Activated naive CD4-positive, alpha-beta T cell treated with anti-CD3 and anti-CD28 coated beads, Interleukin-2, amount 10 ng/mL, durations not matched to agents 7 days and 5 days (primary cell): ENCODE results near the gene CDC37.
A peak's percentile ranks its signal among the peaks of the same experiment; 100 is the strongest.

ENCODE experiments used
- CTCF ChIA-PET: fragments of 350-600 bp; sonication (Branson Sonifier 250); formaldehyde crosslinking; loops from one replicate; lab custom pipeline; 2021; ENCODE audit warnings: antibody characterized with exemption; lab: Charles Lee
- DNase-seq: peaks from one replicate; pipeline ENCODE4 v3.0.0-alpha.2; 2020
- H3K27ac Mint-ChIP-seq: one replicate; pipeline ENCODE4 v1.8.0; 2021; ENCODE audit warnings: mild to moderate bottlenecking, moderate library complexity, mixed read lengths
- H3K27me3 Mint-ChIP-seq: one replicate; pipeline ENCODE4 v1.8.0; 2021; ENCODE audit warnings: mild to moderate bottlenecking, mixed read lengths
- H3K36me3 Mint-ChIP-seq: one replicate; pipeline ENCODE4 v1.8.0; 2021; ENCODE audit warnings: mixed read lengths
- H3K4me1 Mint-ChIP-seq: one replicate; pipeline ENCODE4 v1.8.0; 2021; ENCODE audit warnings: mixed read lengths
- H3K4me3 Mint-ChIP-seq: one replicate; pipeline ENCODE4 v1.8.0; 2021; ENCODE audit warnings: mild to moderate bottlenecking, moderate library complexity, mixed read lengths
- H3K9me3 Mint-ChIP-seq: one replicate; pipeline ENCODE4 v1.8.0; 2021; ENCODE audit warnings: mixed read lengths

CDC37 gene

GRCh38 chr19:10427169-10427568 is 23.8 kb upstream of the CDC37 start:
- H3K4me1 Mint-ChIP-seq, result peaks cover 89% of the 10 kb centered on the region
- H3K27me3 Mint-ChIP-seq, result peaks cover 89% of the 10 kb centered on the region
- peak overlapping the region; percentile 84 for H3K27ac Mint-ChIP-seq
- no peak overlapping the region for H3K4me3 Mint-ChIP-seq
- no peak for DNase-seq
- H3K9me3 Mint-ChIP-seq, result no peaks in the 10 kb centered on the region
- CTCF ChIA-PET, result interaction anchor here (0.8 to 16.2 kb wide), 6 partner anchors 9 to 158 kb away, joined by 3 to 382 read pairs (median 16); partner anchors contain the start of gene CDC37
- H3K36me3 Mint-ChIP-seq, result peaks cover 34% of the 10 kb centered on the region

DNA sequence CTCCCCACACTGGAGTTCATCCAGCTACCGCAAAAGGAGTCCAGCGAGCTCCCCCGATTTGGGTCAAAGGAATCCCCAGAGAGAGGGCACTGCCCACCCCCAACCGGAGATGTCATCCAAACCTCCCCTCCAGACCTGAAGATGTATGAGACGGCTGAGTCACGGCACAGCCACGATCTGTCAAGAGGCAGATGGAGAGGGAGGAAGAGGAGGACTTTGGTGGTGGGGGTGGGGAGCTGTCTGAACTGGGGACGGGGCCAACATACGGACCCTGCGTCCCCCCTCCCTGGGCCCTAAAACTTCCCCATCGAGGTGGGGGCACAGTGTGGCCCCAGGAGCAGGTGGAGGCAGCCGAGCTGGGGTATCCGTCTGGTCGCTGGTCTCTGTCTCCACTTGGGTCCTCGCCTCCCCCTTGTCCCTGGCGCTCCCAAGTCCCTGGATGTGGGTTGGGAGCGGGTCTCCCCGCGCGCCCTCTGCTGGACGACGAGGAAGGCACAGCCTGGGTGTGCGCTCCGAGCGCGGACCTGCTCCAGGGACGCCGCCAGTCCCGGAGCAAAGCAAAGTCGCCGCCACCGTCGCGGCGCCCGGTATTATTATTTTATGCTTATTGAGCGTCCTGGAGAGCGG is 20.8 kb upstream of the CDC37 start:
- CTCF ChIA-PET, result interaction anchor here (0.6 to 16.2 kb wide), 6 partner anchors 11 to 174 kb away, joined by 3 to 382 read pairs (median 12); partner anchors contain the start of gene CDC37
- peaks cover 21% of the 10 kb centered on the region for H3K36me3 Mint-ChIP-seq
- H3K9me3 Mint-ChIP-seq, result no peaks in the 10 kb centered on the region
- peak overlapping the region; percentile 73 for H3K27ac Mint-ChIP-seq
- DNase-seq, result peak; percentile 81
- peaks cover 89% of the 10 kb centered on the region for H3K27me3 Mint-ChIP-seq
- peak overlapping the region; percentile 71 for H3K4me3 Mint-ChIP-seq
- H3K4me1 Mint-ChIP-seq, result peaks cover 88% of the 10 kb centered on the region

- Mint-ChIP-seq H3K27ac (no peak overlapping the region), H3K4me1 (peaks cover 85% of the 10 kb centered on the region), H3K27me3 (peaks cover 89% of the 10 kb centered on the region), H3K9me3 (no peaks in the 10 kb centered on the region), H3K4me3 (peak overlapping the region; percentile 77), H3K36me3 (peaks cover 15% of the 10 kb centered on the region)
- CTCF ChIA-PET, result interaction anchor here (1.2 to 16.2 kb wide), 5 partner anchors 10 to 56 kb away, joined by 3 to 382 read pairs (median 21); partner anchors contain the start of gene CDC37
- no peak for DNase-seq
These were observed 19.5 kb upstream of the CDC37 start for GRCh38 chr19:10422846-10423245.

GRCh38 chr19:10422046-10422461 is 18.7 kb upstream of the CDC37 start:
- H3K4me1 Mint-ChIP-seq, result peaks cover 81% of the 10 kb centered on the region
- peaks cover 12% of the 10 kb centered on the region for H3K36me3 Mint-ChIP-seq
- peak overlapping the region; percentile 31 for H3K27ac Mint-ChIP-seq
- no peaks in the 10 kb centered on the region for H3K9me3 Mint-ChIP-seq
- H3K4me3 Mint-ChIP-seq, result peak overlapping the region; percentile 77
- DNase-seq, result no peak
- peaks cover 94% of the 10 kb centered on the region for H3K27me3 Mint-ChIP-seq
- CTCF ChIA-PET, result interaction anchor here (1.0 to 16.2 kb wide), 8 partner anchors 8 to 152 kb away, joined by 3 to 382 read pairs (median 6); partner anchors contain the start of genes CDC37, ICAM1 and ICAM4

DNA sequence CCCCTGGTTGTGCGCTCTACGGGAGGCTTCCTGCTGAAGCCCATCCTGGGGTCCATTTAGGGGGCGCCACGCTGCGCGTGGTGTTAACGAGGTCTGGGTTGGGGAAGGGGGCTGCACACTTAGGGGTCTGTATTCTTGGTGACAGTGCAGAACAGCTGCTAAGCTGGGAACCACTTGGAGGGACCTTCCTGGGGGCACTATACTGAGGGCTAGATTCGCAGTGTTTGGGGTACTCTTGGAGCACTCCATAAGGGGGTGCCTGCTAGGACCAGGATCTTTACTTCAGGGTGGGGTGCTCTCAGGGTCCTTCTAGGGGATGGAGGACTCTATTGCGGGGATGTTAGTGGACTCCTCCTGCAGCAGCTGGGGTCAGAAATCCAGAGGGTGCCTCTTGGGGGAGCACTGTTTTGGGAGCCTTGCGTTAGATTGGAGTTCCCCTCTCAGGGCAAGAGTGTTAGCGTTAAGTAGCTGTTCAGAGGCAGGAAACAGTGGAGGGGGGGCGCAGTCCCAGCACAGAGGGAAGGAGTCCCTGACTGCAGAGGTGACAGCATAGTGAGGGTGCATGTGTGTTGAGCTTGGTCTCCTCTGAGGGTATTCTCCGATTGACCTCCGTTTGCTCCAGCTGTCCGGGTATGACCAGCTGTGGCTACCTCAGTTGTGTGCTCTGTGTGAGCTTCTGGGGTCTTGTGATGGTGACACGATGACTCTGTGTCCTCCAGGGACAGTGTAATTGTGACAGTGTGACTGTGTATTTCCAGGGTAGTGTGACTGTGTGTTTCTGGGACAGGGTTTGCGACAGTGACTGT is 18.1 kb upstream of the CDC37 start:
- H3K4me3 Mint-ChIP-seq, result peak overlapping the region; percentile 77
- H3K27ac Mint-ChIP-seq, result peak overlapping the region; percentile 13
- H3K36me3 Mint-ChIP-seq, result peaks cover 15% of the 10 kb centered on the region
- H3K27me3 Mint-ChIP-seq, result peaks cover 94% of the 10 kb centered on the region
- peak; percentile 67 for DNase-seq
- CTCF ChIA-PET, result interaction anchor here (1.0 to 16.2 kb wide), 8 partner anchors 8 to 151 kb away, joined by 3 to 382 read pairs (median 6); partner anchors contain the start of genes CDC37, ICAM1 and ICAM4
- H3K4me1 Mint-ChIP-seq, result peaks cover 81% of the 10 kb centered on the region
- no peaks in the 10 kb centered on the region for H3K9me3 Mint-ChIP-seq

DNA sequence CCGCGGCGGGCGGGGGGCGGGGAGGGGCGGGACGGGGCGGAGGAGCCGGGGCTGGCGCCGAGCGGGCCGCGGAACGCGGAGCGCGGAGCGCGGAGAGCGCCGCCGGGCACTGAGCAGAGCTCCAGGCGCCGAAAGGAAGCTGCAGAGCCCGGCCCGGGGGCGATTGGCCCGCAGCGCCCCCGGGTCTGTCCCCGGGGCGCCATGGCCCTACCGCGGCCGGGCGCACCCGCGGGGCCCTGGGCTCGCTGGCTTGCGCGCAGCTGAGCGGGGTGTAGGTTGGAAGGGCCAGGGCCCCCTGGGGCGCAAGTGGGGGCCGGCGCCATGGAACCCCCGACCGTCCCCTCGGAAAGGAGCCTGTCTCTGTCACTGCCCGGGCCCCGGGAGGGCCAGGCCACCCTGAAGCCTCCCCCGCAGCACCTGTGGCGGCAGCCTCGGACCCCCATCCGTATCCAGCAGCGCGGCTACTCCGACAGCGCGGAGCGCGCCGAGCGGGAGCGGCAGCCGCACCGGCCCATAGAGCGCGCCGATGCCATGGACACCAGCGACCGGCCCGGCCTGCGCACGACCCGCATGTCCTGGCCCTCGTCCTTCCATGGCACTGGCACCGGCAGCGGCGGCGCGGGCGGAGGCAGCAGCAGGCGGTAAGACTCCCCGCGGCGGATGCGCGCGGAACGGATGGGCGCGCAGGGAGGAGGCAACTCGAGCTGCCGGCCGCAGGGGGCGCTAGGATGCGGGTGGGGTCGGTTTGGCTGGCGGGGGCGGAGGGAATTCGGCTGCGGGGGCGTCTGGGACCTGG is 17.3 kb upstream of the CDC37 start, which contains the start of gene PDE4A:
PDE4A (plus strand) TSS at position 95 of the 796 bp plus-strand sequence; CDS start at position 322, 227 bp downstream.
- Mint-ChIP-seq H3K27ac (peak within 1 kb of the TSS; percentile 91), H3K27me3 (peaks cover 95% of the 10 kb centered on the region), H3K4me1 (peaks cover 82% of the 10 kb centered on the region), H3K4me3 (peak within 1 kb of the TSS; percentile 78), H3K9me3 (no peaks in the 10 kb centered on the region), H3K36me3 (peaks cover 16% of the 10 kb centered on the region)
- CTCF ChIA-PET, result interaction anchor here (0.7 to 16.2 kb wide), 10 partner anchors 9 to 150 kb away, joined by 3 to 382 read pairs (median 6); partner anchors contain the start of genes CDC37, ICAM1, ICAM4 and ICAM5
- peak; percentile 86 for DNase-seq

DNA sequence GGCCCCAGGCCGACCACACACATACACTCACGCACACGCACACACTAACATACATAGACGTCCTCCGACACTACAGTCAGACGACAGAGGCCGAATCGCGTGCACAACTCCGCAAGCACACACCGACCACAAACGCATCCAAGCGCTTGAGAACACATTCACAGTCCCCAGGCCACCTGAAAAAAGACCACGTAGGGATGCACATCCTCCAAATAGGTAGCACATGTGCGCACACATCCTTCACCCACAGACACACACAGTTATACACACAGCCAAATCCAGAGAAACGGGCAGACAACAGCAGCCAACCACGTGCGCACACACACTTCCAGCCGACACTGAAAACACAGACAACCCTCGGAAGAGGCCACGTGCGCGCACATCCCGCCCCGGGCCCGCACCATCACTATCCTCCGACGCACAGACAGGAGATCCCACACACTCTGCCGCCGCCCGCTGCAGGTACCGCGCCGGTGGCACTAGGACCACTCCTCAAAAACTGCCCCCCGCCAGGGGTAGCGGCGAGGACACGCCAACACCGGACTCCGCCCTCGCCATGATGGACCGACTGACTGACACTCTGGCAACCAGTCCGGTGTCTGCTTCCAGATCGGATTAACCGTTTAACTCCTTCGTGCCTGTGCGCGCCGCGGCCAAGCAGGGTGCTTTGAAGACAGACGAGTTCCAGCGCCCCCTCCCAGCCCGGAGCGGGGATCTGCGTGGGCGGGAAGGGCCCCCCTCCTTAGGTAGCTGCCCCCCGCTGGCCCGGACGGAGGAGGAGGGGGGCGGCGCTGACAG is 16.5 kb upstream of the CDC37 start:
- peak; percentile 75 for DNase-seq
- Mint-ChIP-seq H3K27me3 (peaks cover 88% of the 10 kb centered on the region), H3K27ac (peak overlapping the region; percentile 91), H3K4me3 (peak overlapping the region; percentile 78), H3K4me1 (peaks cover 80% of the 10 kb centered on the region), H3K9me3 (no peaks in the 10 kb centered on the region), H3K36me3 (peaks cover 13% of the 10 kb centered on the region)
- CTCF ChIA-PET, result interaction anchor here (0.7 to 16.2 kb wide), 8 partner anchors 8 to 131 kb away, joined by 3 to 382 read pairs (median 24); partner anchors contain the start of genes CDC37 and ICAM5

DNA sequence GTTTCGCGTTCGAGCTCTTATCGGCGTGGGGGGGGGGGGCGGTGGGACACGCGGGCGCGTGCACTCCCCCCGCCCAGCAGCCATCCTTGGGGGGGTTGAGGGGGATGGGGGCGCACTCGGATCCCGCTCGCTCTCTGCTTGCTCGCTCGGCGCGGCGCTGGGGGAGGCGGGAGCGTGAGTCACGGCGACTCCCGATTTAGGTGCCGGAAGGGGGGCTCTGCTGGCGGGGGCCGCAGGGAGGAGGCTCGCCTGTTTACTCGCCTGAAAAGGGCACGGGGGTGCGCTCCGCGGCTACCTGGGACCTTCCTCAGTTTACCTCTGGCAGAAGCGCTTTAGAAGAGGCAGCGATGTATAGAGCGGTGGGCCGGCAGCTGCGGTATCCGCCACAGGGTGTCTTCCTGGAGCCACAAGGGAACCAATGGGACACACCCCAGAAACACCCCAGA is 15.9 kb upstream of the CDC37 start:
- Mint-ChIP-seq H3K4me1 (peaks cover 77% of the 10 kb centered on the region), H3K27ac (peak overlapping the region; percentile 91), H3K4me3 (peak overlapping the region; percentile 78), H3K36me3 (peaks cover 13% of the 10 kb centered on the region), H3K9me3 (no peaks in the 10 kb centered on the region), H3K27me3 (peaks cover 82% of the 10 kb centered on the region)
- CTCF ChIA-PET, result interaction anchor here (1.0 to 16.2 kb wide), 4 partner anchors 10 to 58 kb away, joined by 3 to 382 read pairs (median 41); partner anchors contain the start of gene CDC37
- peak; percentile 72 for DNase-seq

DNA sequence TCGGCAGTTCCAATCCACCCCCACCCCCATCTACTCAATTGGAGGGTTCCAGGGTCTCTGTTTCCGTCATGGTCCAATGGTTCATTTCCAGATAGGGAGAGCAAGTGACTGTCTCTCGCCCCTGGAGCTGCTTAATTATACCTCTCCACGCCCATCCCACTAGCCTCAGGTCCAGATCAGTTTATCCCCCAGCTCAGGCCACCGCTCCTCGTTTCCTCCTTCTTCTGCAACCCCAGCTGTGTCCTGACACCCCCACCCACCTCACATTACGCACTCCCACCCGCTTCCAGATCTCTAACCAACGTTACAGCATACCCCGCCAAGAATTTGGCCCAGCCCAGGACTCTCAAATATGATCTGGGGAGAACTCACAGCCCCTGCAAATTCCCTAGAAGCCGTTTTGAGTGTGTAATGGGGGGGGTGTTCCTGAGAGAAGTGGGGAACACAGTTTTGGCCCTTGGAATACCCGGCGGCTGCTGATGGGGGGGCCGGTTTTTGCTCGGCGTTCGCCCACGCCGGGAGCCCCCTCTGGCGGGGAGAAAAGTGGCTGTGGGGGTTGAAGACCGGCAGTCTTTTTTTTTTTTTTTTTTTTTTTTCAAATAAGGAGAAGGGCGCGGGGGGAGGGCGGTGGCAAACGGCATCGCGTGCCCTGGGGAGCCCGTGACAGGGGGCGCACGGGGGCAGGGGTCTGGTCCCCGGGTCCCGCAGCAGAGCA is 15.3 kb upstream of the CDC37 start:
- peaks cover 76% of the 10 kb centered on the region for H3K27me3 Mint-ChIP-seq

DNA sequence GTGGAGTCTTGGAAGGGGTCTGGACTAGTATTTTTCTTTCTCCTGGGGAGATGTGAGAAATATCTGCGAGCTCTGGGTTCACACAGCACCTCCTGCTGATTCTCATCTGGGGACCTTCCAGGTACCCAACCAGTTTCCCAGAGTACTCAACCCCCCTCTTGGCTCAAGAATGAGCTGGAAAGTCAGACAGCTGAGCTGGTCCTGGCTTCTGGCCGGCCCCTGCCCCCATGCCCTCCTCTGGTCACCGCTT is 14.8 kb upstream of the CDC37 start:
- peak overlapping the region; percentile 66 for H3K27ac Mint-ChIP-seq
- peaks cover 73% of the 10 kb centered on the region for H3K4me1 Mint-ChIP-seq
- H3K9me3 Mint-ChIP-seq, result no peaks in the 10 kb centered on the region
- peaks cover 8% of the 10 kb centered on the region for H3K36me3 Mint-ChIP-seq
- H3K27me3 Mint-ChIP-seq, result peaks cover 71% of the 10 kb centered on the region
- CTCF ChIA-PET, result interaction anchor here (0.8 to 16.2 kb wide), 11 partner anchors 11 to 159 kb away, joined by 3 to 382 read pairs (median 6); partner anchors contain the start of genes CDC37, ICAM1 and S1PR5
- peak overlapping the region; percentile 65 for H3K4me3 Mint-ChIP-seq
- no peak for DNase-seq

More for the DNA sequence above, 15.3 kb upstream of the CDC37 start:
- H3K9me3 Mint-ChIP-seq, result no peaks in the 10 kb centered on the region
- peak overlapping the region; percentile 65 for H3K4me3 Mint-ChIP-seq
- H3K36me3 Mint-ChIP-seq, result peaks cover 12% of the 10 kb centered on the region
- peak overlapping the region; percentile 66 for H3K27ac Mint-ChIP-seq
- CTCF ChIA-PET, result interaction anchor here (0.8 to 16.2 kb wide), 10 partner anchors 10 to 160 kb away, joined by 3 to 382 read pairs (median 7); partner anchors contain the start of genes CDC37 and S1PR5
- H3K4me1 Mint-ChIP-seq, result peaks cover 75% of the 10 kb centered on the region
- peak; percentile 57 for DNase-seq

DNA sequence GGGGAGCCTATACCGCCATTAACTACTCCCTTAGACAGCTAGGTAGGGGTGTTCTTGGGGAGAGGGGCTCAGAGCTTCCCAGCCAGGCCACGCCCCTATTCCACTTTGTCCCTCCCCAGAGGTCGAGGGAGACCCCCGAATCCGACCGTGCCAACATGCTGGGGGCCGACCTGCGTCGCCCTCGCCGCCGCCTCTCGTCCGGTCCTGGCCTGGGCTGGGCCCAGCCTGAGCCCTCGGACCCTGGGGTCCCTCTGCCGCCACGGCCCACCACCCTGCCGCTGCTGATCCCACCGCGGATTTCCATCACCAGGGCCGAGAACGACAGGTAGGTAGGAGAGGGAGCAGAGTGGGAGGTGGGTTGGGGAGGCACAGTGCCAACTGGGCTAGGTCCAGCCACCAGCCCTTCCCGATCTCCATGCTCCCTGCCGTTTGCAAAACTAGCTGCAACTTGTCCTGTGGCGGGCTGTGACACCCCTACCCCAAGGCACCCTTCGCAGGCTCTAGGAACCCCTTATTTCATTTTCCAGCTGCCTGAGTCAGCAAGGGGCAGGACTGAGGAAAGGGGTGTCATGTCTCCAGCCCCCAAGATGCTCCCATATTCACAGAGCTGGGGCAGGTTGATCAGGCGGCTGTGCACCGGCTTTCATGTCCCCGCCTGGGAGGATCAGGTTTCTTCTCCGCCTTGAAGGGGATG is 14.3 kb upstream of the CDC37 start:
- Mint-ChIP-seq H3K27me3 (peaks cover 67% of the 10 kb centered on the region), H3K9me3 (no peaks in the 10 kb centered on the region), H3K4me3 (peak overlapping the region; percentile 65), H3K36me3 (peaks cover 8% of the 10 kb centered on the region), H3K4me1 (peaks cover 73% of the 10 kb centered on the region), H3K27ac (peak overlapping the region; percentile 66)
- DNase-seq, result peak; percentile 43
- CTCF ChIA-PET, result interaction anchor here (0.8 to 16.2 kb wide), 14 partner anchors 11 to 159 kb away, joined by 3 to 382 read pairs (median 4); partner anchors contain the start of genes CDC37, ICAM1 and S1PR5
